GM21381 (cell line): ENCODE measurements around the gene FLNB.
"Not testable (repeated sequence)": the region's sequence is repeated elsewhere in the genome, so short reads cannot be mapped to it uniquely, and the experiment has no call there.

Experiments
- ATAC-seq: cut with Tn5 transposase; IDR thresholded peaks from one replicate; pipeline ENCODE4 v1.9.1; 2021; ENCODE audit warnings: mild to moderate bottlenecking, moderate library complexity; ENCODE audit not compliant: unreplicated experiment

Gene FLNB

GRCh38 chr3:58049143-58049785, 41.0 kb downstream of the FLNB start:
- no peak for ATAC-seq

DNA sequence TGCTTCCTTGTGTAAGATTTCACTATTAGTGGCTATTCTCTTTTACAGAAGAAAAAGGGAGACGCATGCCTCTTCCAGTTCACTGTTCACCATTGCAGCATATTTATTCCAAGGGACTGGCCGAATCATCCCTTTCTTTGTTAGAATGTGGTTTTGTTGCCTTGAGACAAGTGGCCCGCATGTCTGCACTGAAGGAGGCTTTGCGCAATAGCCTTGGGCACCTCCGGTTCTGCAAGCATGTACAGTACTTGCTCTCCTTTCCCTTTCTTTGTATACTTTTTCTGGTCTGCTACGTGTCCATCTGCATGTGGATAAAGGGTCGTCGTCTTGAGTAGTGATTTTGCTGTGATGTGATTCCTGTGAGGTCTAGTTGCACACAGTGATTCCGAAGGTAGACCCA, 43.0 kb downstream of the FLNB start:
- ATAC-seq = no peak

DNA sequence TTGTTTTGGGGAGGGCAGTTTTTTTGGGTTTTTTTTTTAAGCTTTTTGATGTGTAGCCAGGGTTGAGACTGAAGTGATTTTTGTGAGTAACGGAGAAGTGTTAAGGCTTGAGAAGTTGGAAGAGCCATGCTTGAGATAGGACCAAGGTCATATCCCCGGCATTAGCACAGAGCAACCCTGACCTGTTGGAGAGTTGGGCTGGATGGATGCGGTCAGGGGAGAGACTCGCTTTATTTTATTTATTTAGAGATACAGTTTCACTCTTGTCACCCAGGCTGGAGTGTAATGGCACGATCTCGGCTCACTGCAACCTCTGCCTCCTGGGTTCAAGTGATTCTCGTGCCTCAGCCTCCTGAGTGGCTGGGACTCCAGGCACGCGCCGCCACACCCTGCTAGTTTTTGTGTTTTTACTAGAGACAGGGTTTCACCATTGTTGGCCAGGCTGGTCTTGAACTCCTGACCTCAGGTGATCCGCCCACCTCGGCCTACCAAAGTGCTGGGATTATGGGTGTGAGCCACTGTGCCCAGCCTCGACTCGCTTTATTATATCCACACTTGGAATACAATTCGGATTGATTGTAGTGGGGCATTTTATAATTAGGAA, 43.5 kb downstream of the FLNB start:
- not testable (repeated sequence) for ATAC-seq

DNA sequence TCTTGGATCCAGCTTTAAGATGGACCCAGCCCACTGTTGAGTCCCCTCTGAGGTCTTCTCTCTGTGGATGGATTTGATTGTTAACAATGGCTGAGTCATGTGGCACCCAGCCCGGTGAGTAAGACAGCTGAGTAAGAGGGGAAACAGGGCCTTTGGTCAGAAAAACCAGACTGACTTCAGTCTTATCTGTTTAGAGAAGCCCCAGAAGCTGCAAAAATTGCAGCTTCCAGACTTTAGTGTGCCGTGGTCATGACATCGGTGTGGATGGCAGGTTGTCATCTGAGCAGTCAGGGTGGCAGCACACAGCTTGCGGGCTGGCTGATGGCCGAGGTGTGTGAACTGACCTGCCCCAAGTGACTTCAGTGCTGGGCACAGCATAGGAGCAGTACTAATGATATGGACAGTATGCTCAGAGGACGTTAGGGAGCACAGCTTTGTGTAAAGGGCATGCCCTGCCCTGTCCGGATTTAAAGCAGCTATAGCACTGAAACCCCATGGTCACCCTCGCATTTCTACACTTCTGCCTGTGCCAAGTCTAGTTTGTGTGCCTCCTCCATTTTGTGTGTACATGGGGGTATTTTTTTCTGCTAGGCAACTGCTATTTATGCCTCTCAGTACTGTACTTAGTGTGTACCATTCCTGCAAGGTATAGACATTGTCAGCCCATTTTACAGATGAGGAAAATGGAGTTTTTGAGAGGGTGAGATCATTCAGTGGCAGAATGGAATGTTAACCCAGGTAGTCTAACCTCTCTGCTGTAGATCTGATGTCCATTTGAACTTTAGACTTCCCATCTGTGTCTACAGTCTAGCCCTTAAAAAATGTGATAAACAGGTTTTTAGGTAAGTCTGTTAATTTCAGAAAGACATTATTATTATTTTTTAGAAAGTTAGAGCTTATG, 44.4 kb downstream of the FLNB start:
- ATAC-seq = no peak

DNA sequence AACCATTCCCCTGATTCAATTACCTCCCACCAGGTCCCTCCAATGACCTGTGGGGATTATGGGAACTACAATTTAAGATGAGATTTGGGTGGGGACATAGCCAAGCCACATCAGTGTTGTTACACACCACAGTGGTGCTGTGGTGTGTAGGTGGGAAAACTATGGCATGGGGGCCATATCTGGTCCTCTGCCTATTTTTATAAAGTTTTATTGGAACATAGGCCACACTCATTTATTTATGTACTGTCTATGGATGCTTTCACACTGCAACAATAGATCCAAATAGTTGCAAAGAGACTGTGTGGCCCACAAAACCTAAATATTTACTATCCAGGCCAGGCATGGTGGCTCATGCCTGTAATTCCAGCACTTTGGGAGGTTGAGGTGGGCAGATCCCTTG, 46.4 kb downstream of the FLNB start:
- no peak for ATAC-seq

DNA sequence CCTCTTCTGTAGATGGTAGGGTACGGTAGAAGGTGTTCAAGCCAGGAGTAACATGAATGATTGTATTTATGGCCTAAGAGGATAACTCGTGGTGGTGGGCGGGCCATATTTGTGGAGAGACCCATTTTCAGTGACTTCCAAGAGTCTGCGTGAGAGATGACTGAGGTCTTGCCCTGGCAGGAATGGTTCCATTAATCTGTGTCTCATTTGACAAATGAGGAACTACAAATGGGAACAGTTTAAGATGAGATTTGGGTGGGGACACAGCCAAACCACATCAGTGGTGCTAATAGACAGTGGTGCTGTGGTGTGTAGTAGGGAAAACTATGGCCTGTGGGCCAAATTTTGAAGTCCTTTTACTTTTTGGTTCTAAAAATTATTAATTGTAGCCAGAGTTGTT, 47.1 kb downstream of the FLNB start:
- ATAC-seq = no peak

DNA sequence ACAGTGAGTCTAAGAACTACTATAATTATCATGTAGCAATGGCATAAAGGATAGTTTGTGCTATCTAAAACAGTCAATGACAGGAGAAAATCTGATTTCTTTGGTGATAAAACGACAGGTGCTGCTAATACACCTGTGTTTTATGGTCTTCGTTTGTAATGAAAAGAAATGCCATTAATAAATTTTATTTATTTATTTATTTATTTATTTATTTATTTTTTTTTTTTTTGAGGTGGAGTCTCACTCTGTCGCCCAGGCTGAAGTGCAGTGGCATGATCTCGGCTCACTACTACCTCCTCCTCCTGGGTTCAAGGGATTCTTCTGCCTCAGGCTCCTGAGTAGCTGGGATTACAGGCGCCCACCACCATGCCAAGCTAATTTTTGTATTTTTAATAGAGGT, 47.7 kb downstream of the FLNB start:
- not testable (repeated sequence) for ATAC-seq

GRCh38 chr3:58058361-58059263, 50.4 kb downstream of the FLNB start:
- ATAC-seq = no peak

- ATAC-seq = no peak
Measured at GRCh38 chr3:58059349-58060321, 51.4 kb downstream of the FLNB start.

- ATAC-seq = no peak
Measured at GRCh38 chr3:58062472-58062871, 54.2 kb downstream of the FLNB start.

GRCh38 chr3:58063022-58063815, 55.0 kb downstream of the FLNB start:
- ATAC-seq = no peak

- ATAC-seq = no peak
Measured at GRCh38 chr3:58064923-58065638, 56.9 kb downstream of the FLNB start.

DNA sequence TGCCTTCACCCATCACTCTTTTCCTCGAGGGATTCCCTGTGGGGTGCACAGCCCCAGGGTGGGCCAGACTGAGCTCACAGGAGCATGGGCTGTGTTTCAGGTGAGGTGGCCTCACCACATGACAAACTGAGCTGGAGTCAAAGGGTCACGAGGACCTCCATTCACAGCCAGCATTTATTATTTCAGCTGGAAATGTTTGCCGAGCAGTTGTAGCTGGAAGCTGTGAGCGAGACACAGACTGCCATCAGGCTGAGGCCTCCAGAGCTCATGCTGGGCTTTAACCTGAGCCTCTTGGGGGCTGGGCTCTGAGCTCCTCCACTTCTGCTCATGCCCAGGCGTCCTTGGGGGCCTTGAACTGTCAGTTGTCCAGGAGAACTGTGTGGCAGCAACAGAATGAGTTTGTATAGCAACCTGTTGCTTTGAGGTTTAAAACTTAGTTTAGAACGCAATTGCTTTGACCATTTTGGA, 57.5 kb downstream of the FLNB start:
- ATAC-seq = no peak

- no peak for ATAC-seq
Measured at GRCh38 chr3:58066842-58067241, 58.6 kb downstream of the FLNB start.

DNA sequence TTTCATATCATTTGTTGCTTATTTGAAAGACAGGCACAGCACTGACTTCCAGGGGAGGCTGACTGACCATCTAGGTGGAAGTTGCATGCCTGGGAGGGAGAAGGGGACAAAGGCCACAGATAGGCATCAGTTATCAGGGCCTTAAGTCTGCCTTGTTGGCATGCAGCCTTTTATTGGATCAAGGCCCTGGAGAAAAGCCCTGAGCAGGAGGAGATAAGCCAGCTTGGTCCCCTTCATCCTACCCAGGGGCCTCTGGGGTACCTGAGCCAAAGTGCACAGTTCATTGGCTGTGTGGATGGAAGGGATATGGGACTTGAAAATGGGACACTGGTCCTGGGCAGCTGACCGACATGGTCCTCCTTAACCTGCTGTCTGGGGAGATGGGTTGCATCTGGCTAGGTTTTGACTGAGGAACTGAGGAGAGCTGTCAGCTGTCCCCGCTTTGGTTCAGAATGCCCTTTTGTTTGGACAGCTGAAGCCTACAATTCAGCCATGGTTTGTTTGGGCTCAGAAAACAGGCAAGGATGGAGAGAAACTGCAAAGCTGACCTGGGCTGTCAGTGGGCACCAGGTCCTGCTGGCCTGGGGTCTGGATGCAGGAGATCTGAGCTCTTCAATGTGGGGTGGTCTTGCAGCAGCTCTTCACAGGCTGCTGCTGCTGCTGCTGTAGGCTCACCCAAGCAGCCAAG, 60.0 kb downstream of the FLNB start:
- ATAC-seq = no peak

GRCh38 chr3:58071480-58071971, 63.3 kb downstream of the FLNB start:
- ATAC-seq = no peak

GRCh38 chr3:58072052-58072762, 64.0 kb downstream of the FLNB start:
- no peak for ATAC-seq
